Hepatocyte (in vitro differentiated cells): ENCODE results near the gene ECE1. TPM values are rescaled to one million over a fixed set of nuclear protein-coding genes. Genes with fewer than 3 reads are reported as not detected.

Source experiments
- DNase-seq: peaks from one replicate; pipeline ENCODE4 v3.0.0-alpha.2; 2016; ENCODE audit warnings: low spot score
- H2AFZ ChIP-seq: fragments of 200-600 bp; sonication (generic); 2 replicates; pipeline ENCODE4 v1.6.0; 2016; ENCODE audit warnings: antibody characterized with exemption, mild to moderate bottlenecking
- H3K27ac ChIP-seq: fragments of 200-600 bp; sonication (generic); 2 replicates; pipeline ENCODE4 v1.5.1; 2016; ENCODE audit warnings: mild to moderate bottlenecking
- H3K27me3 ChIP-seq: fragments of 200-600 bp; sonication (generic); 2 replicates; pipeline ENCODE4 v1.6.1; 2016
- H3K36me3 ChIP-seq: fragments of 200-600 bp; sonication (generic); replicated peaks from 2 replicates; pipeline ENCODE4 v1.5.1; 2016; ENCODE audit warnings: low read depth; ENCODE audit not compliant: insufficient read depth
- H3K4me1 ChIP-seq: fragments of 200-600 bp; sonication (generic); 2 replicates; pipeline ENCODE4 v1.5.1; 2016; ENCODE audit warnings: mild to moderate bottlenecking, moderate library complexity; ENCODE audit not compliant: insufficient read depth
- H3K4me2 ChIP-seq: fragments of 200-600 bp; sonication (generic); 2 replicates; pipeline ENCODE4 v1.6.0; 2016
- H3K4me3 ChIP-seq: fragments of 200-600 bp; sonication (generic); 2 replicates; pipeline ENCODE4 v1.5.1; 2016; ENCODE audit warnings: mild to moderate bottlenecking
- H3K79me2 ChIP-seq: fragments of 200-600 bp; sonication (generic); 2 replicates; pipeline ENCODE4 v1.6.0; 2017; ENCODE audit warnings: mild to moderate bottlenecking
- H3K9me2 ChIP-seq: fragments of 200-600 bp; sonication (generic); replicated peaks from 2 replicates; pipeline ENCODE4 v1.6.0; 2017; ENCODE audit warnings: mild to moderate bottlenecking; ENCODE audit not compliant: insufficient read depth
- H3K9me3 ChIP-seq: fragments of 200-600 bp; sonication (generic); 2 replicates; pipeline ENCODE4 v1.5.1; 2016; ENCODE audit warnings: low read depth, mild to moderate bottlenecking
- H4K20me1 ChIP-seq: fragments of 200-600 bp; sonication (generic); 2 replicates; pipeline ENCODE4 v1.6.0; 2016; ENCODE audit warnings: mild to moderate bottlenecking; ENCODE audit not compliant: insufficient read depth, poor library complexity, severe bottlenecking
- EZH2 ChIP-seq: fragments of 200-600 bp; sonication (generic); IDR thresholded peaks from 2 replicates; pipeline ENCODE4 v1.6.1; 2016; ENCODE audit warnings: antibody characterized with exemption, mild to moderate bottlenecking, borderline replicate concordance
- EZH2phosphoT487 ChIP-seq: fragments of 200-600 bp; sonication (generic); IDR thresholded peaks from one replicate; pipeline ENCODE4 v1.6.1; 2018; ENCODE audit warnings: antibody characterized with exemption, mild to moderate bottlenecking, low read depth, moderate library complexity; ENCODE audit not compliant: unreplicated experiment, severe bottlenecking
- WGBS: methylation state at CpG from one replicate; pipeline ENCODE4 v1.1.6; 2016; ENCODE audit warnings: low lambda C conversion rate; ENCODE audit errors: missing lambda C conversion rate; 5-methylcytosine and 5-hydroxymethylcytosine counted together
- polyA plus RNA-seq: library from polyadenylated mRNA; unstranded; fragments of >200 nt; fragmentation: Nextera tagmentation; extraction: Ambion mirVana; gene quantifications from 2 replicates; pipeline ENCODE4 v1.2.1, GENCODE V29; 2016
- total RNA-seq: library from RNA; depleted of rRNA; stranded (reverse); fragments of >200 nt; gene quantifications from 2 replicates; pipeline ENCODE4 v1.2.3, GENCODE V29; 2014
- TF ChIP-seq, protein P1 (sequence below): fragments of 200-600 bp; sonication (generic); IDR thresholded peaks from 2 replicates; pipeline ENCODE4 v1.5.1; 2016; ENCODE audit warnings: antibody characterized with exemption, mild to moderate bottlenecking; ENCODE audit not compliant: poor library complexity

ECE1 gene
- total and polyA plus RNA-seq, 2 experiments from 2014 or later, result 60.8 to 90.6 TPM

DNA sequence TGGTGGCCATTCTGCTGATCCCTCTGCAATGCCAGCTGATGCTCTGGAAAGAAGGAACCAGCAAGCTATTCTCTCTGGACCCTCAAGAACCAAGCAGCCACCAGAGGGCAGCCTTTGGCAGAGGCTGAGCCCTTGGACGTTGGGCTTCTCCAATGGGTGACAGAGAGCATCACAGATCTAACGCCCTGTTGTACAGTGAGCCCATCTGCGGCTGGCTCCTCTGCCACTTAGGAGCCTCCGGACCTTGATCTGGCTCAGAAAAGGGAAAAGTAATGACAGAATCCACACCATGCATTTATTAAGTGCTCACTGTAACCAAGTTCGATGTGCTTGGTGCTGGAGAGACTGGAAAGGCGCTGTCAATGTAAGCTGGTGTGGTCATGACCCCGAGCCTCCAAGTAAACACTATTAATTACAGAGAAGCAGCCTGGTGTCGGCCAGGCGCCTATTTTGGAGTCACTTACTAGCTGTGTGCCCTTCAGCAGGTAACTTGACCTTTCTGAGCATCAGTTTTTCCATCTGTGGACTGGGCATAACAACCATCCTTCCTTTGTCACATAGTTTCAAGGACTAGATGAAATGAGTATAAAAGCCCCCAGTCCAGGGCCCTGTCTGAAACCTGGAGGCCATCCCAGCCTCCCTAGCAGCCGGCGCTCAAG is 34.9 kb downstream of the ECE1 start:
- Histone ChIP-seq H3K27ac (peak overlapping the region; percentile 14), H2AFZ (no peak overlapping the region), H3K9me2 (no peaks in the 10 kb centered on the region), H3K9me3 (no peaks in the 10 kb centered on the region), H3K79me2 (peaks cover 2% of the 10 kb centered on the region), H3K27me3 (no peaks in the 10 kb centered on the region), H3K4me3 (no peak overlapping the region), H3K4me1 (peaks cover 21% of the 10 kb centered on the region), H4K20me1 (no peaks in the 10 kb centered on the region), H3K36me3 (no peaks in the 10 kb centered on the region), H3K4me2 (no peak overlapping the region)
- TF ChIP-seq EZH2phosphoT487, result no peak
- TF ChIP-seq, protein P1, sequence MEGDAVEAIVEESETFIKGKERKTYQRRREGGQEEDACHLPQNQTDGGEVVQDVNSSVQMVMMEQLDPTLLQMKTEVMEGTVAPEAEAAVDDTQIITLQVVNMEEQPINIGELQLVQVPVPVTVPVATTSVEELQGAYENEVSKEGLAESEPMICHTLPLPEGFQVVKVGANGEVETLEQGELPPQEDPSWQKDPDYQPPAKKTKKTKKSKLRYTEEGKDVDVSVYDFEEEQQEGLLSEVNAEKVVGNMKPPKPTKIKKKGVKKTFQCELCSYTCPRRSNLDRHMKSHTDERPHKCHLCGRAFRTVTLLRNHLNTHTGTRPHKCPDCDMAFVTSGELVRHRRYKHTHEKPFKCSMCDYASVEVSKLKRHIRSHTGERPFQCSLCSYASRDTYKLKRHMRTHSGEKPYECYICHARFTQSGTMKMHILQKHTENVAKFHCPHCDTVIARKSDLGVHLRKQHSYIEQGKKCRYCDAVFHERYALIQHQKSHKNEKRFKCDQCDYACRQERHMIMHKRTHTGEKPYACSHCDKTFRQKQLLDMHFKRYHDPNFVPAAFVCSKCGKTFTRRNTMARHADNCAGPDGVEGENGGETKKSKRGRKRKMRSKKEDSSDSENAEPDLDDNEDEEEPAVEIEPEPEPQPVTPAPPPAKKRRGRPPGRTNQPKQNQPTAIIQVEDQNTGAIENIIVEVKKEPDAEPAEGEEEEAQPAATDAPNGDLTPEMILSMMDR, result peak; percentile 90
- no peak for TF ChIP-seq EZH2
- peak; percentile 94 for DNase-seq
- 61% methylated on average over 11 of the region's 11 CpGs for WGBS

DNA sequence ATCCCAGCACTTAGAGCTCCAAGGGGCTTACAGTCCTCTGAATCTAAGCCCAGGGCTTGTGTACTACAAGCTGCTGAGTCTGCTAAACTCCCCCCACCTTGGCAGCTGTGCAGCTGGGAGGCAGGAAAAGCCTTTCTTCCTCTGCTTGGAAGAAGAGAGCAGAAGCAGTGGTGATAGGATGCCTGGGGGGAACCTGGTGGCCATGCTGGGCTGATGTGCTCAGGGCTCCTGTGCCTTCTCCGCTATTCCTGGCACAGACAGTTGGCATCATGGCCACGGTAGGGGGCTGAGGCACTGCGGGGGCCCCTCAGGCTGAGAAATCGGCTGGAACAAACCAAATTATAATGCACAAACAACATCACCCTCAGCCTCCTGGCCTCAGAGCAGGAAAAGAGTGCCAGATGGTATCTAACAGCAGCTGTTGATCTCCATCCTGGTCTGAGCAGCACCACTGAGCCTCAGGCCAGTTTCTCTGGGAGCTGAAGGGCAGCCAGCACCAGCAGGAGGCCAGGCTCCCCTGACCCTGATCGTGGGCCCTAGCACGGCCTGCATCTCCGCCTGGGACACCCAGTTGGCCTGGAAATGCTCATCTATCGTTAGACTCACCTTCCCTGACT is 35.8 kb downstream of the ECE1 start:
- H4K20me1 ChIP-seq, result no peaks in the 10 kb centered on the region
- H3K9me2 ChIP-seq, result no peaks in the 10 kb centered on the region
- WGBS, result 86% methylated on average over 7 of the region's 8 CpGs
- DNase-seq, result peak; percentile 56
- H3K36me3 ChIP-seq, result no peaks in the 10 kb centered on the region
- H3K27me3 ChIP-seq, result no peaks in the 10 kb centered on the region
- no peak overlapping the region for H3K4me2 ChIP-seq
- no peak overlapping the region for H2AFZ ChIP-seq
- no peak overlapping the region for H3K4me3 ChIP-seq
- peaks cover 6% of the 10 kb centered on the region for H3K79me2 ChIP-seq
- TF ChIP-seq, protein P1, result no peak
- no peak for TF ChIP-seq EZH2phosphoT487
- no peak for TF ChIP-seq EZH2
- peak overlapping the region; percentile 96 for H3K27ac ChIP-seq
- no peaks in the 10 kb centered on the region for H3K9me3 ChIP-seq
- peaks cover 20% of the 10 kb centered on the region for H3K4me1 ChIP-seq

DNA sequence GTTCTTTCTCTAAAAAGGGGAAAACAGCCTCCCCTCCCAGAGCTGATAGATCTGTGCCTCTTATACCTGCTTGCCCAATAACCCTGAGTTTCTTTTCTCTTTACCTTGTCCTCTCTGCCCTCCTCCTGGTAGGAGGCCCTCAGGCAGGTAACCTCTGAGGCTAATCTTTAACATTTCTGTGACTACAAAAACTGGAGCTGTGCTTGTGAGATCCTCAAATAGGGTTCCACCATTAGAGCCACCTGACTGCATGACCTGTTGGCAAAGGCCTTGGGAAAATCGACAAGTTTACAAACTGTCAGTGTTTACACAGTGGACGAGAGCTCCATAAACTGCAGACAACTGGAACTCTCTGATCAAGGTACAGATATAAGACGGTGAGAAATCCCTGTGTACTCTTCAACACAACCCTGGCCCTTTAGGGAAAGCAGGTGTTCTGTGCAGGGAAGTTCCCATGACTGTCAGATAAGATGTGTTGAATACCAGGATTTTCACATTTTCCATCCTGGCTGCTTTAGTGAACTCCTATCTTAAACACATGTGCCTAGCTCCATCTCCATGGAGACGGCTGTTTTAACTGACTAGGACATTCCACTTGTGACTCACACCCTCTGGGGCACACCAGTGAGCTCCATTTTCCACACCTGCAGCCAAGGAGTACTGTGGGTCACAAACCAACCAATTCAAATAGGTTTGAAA is 38.3 kb downstream of the ECE1 start:
- Histone ChIP-seq H3K9me3 (no peaks in the 10 kb centered on the region), H3K79me2 (peaks cover 17% of the 10 kb centered on the region), H3K27ac (peak overlapping the region; percentile 96), H2AFZ (no peak overlapping the region), H3K4me3 (no peak overlapping the region), H3K27me3 (no peaks in the 10 kb centered on the region), H3K4me2 (peak overlapping the region; percentile 58), H4K20me1 (no peaks in the 10 kb centered on the region), H3K9me2 (no peaks in the 10 kb centered on the region), H3K4me1 (peaks cover 25% of the 10 kb centered on the region), H3K36me3 (no peaks in the 10 kb centered on the region)
- WGBS, result 25% methylated on average over 4 of the region's 4 CpGs
- peak; percentile 94 for DNase-seq
- TF ChIP-seq EZH2phosphoT487, result no peak
- TF ChIP-seq, protein P1, result no peak
- TF ChIP-seq EZH2, result no peak
